GM18951 (cell line): ENCODE data around the gene IFIT1.
"Not testable (repeated sequence)": the region's sequence is repeated elsewhere in the genome, so short reads cannot be mapped to it uniquely, and the experiment has no call there.

Source experiments
- POLR2A ChIP-seq: IDR thresholded peaks from 4 replicates; pipeline ENCODE4 v1.6.1; 2011; ENCODE audit warnings: mild to moderate bottlenecking; ENCODE audit not compliant: insufficient read length, insufficient read depth; ENCODE audit errors: extremely low read depth
- in situ Hi-C: fragments of 300-500 bp; cut with MboI; formaldehyde crosslinking; loops from one replicate; pipeline ENCODE4 v1.12.0; 2022; ENCODE audit warnings: low sequenced_read_pairs, mixed read lengths, inconsistent platforms; ENCODE audit not compliant: unreplicated experiment

The IFIT1 gene

DNA sequence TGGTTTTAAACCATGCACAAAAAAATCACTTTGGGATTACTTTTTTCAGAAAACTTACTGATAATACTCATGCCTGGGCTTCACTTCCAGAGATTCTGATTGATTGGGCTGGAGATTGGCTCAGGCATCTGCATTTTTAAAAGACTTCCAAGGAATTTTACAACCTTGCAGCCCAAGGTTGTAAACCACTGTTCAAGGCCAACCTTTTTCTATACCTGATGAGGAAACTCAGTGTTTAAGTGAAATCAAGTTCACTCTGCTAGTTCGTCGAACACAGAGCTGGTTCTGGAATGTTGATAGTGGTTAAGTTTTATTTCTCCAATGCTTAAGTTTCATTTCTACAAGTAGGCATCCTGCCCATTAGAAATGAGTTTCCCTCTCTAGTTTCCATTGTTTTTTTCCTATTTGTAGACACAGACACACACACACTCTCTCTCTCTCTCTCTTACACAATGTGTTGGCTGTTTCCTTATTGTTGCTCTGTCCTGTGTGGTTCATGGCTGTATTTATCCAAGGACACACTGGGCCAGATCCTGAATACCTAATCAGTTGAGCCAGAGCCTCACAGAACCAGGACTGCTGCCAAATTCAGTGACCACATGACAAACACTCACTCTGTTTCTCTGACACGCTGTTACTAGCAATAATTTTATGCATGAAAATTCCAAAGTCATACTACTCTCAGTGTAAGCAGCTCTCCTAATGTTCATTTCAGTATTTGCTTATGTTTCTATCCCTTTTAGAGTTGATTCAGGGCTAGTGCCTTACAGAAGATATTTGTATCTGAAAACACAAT, 18.3 kb upstream of the IFIT1 start:
- in situ Hi-C loops: no loop called here
- TF ChIP-seq POLR2A: no peak

DNA sequence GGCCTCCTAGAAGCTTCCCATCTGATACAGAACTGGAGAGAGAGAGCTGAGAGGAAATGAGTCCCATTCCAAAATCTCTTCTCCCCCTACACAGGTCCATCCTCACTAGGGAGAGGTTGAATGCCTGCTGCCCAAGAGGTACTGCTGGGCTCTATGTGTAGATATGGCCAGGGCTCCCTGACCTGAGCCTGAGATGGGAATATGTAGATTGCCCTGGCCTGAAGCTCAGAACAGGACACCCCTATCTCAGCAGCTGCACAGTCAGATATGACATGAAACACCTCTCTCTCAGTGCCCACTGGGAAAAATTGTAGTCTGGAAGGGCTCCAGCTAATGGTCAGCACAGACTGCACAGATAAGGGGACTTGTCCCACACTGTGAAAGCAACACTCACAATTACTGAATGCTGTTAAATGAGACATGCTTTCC, 17.7 kb upstream of the IFIT1 start:
- TF ChIP-seq POLR2A: no peak
- in situ Hi-C loops: no loop called here

DNA sequence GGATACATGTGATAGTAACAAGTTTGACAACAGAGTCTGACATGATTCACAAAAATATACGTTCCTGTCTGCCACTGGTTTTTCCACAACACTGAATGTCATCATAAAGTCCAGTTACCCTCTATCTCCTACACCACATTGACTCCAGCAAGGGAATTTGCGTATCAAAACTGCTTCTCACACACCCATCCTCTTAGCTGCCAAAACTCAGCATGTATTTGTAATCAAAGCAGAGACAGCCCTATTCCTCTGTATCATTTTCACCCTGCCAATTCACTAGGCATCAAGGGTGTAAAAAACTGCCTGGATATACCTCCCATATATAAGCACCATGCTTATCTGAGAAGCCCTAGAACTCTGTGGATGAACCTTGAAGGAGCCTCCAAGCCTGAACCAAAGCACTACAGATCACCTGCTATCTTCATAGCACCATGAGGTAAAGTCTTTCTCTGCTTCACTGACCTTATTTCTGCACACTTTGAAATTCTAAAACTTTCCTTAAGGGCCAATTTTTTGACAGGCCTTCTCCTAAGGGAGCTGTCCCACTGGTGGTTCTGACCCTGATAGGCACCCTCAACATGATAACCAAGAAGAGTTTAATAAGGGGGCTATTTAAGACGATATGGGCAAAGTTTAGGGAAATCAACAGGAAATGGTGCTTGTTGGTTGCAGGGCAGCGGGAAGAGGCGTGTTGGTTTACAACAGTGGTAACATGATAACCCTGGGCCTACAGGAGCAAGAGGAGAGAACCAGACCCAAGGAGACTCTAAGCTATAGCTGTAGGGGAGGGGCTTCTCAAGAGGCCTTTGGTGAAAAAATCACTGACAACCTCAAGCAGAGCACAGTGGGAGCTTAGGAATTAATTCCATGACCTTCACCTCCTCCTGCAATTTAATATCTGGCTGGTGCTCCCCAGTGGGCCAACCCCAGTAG, 14.5 kb upstream of the IFIT1 start, which contains the start of gene IFIT1B:
Gene IFIT1B, plus strand, starts transcription at position 352 of the 933 bp plus-strand sequence. Its CDS starts 80 bp downstream, at position 432.
- no peak for TF ChIP-seq POLR2A

DNA sequence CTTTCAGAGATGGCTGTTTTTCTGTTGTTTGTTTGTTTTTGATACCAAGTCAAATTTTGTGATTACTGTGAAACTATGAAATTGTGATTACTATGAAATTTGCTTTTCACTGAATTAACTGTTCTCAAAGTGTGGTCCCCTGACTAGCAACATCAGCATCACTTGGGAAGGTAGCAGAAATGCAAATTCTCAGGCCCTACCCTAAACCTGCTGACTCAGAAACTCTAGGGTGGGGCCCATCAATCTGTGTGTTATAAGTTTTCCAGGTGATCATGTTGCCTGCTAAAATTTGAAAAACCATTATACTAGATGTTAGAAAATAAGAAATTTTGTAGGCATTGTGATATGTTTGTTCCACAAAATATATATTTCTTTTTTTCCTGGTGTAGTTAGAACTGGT, 13.3 kb upstream of the IFIT1 start:
- no peak for TF ChIP-seq POLR2A
- in situ Hi-C loops: no loop called here

More for the DNA sequence above, 14.5 kb upstream of the IFIT1 start, which contains the start of gene IFIT1B:
- in situ Hi-C loops: no loop called here

DNA sequence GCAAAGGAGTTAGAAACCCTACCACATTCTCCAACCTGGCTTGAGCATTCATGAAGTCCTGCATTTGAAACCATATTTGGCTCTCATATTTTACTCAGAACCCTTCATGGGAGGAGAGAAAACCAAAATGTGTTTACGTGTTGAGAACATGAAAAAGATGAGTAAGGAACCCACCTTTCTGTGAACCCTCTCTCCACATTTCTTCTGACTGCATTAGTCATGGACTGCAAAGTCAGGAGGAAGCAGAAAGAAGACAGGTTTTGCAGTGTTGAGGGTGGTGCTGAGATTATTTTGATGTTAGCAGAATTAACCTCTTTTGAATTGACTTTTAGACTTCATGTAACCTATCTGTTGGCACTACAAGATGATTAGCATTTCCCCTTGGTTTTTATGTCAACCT, 9.7 kb upstream of the IFIT1 start:
- no peak for TF ChIP-seq POLR2A
- in situ Hi-C loops: no loop called here

DNA sequence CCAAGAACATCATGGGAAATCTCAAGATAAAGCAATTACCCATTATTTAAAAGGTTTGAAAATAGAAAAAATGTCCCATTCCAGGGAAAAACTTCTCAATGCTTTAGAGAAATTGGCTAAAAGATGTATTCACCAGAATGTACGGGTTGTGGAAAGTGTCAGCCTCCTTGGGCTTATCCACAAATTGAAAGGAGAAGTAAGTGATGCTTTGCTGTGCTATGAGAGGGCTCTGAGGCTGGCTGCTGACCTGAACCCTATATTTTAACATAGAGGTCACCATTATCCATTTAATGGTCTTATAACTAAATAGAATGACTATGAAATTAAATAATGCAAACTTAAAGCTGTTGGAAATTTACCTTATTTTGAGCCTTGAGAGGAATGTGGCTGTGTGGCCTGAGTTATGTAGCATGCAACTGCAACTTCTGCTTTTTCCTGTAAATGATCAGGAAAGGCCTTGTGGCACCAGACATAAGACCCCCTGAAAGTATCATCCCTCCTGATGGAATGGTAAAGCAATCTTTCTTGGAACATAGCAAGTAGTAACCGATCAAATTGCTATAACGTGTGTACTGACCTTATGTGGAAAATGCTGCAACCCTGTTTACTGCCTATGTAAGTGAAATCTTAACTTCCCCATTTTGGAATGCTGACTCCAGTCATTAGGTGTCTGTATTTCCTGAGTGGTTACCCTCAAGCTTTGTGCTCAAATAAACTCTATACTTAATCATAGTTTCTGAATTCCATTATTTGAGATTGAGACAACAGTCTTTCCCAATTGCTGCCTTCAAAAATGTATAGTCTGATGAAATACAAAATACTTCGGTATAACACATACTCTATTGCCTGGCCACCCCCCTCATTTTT, 7.7 kb upstream of the IFIT1 start:
- in situ Hi-C loops: no loop called here
- no peak for TF ChIP-seq POLR2A

DNA sequence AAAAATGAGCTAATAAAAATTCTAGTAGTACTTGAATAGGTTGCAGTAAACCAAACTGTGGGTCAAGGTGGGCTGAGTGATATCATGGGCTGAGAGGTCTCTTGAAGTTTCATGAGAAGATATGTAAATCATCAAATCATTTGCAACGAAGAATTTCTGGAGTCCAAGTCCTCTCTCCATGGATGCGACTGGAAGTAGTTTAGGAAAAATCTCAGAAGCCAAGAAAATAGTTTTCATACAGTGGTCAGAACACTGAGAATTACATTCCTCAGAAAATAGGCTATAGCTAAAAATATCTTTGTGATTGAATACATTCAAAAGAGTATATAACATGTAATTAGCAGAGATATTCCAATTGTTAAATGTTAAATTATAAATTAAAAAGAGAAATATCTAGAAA, 3.6 kb upstream of the IFIT1 start:
- in situ Hi-C loops: no loop called here
- no peak for TF ChIP-seq POLR2A

DNA sequence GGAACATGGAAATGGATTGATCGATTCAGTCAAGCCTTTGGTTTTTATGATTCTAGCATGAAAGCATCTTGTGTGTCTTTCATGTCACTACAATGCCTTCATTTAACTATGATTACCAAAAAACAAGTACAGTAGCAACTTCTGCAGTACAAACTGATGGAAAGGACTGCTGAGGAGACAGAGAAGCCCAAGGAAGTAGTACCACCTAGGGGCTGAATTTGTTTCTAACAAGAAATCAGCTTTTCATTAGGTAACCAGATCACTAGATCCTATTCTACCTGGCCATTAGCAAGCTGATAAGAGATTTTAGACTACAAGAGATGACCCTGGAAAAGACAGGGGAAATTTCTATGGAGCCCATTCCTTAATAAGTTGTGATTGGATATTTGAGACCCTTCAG, 3.2 kb upstream of the IFIT1 start:
- in situ Hi-C loops: no loop called here
- TF ChIP-seq POLR2A: no peak

DNA sequence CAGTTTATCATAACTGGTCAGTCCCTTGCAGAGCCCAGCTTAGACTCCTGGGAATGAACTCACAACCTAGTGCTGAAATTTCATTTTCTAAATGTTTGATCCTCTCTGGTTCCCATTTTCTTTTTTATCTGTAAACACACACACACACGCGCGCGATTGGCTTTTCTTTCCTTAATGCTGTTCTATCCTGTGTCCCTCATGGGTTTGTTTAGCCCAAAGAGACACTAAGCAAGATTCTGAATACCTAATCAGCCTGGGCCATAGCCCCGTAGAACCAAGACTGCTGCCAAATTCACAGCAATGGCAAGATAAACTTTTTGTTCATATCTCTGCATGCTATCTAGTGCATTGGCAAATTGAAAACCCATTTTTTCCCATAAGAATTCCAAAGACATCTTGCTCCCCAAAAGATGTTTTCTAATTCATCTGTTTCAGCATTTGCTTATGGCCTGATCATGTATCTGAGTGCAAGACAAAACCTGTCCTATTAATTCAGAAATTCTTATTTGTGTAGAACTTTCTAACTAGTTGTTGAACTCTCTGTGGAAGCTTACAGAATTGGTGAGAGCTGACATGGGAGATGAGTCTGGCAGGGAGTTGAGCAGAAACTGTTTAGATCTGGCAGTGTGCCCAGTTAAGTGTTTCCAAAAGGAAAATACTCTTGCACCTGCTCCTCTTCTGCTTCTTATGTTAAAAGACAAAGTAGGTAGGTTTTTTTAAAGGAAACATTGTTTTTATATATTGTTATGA, 1.8 kb upstream of the IFIT1 start:
- in situ Hi-C loops: no loop called here

DNA sequence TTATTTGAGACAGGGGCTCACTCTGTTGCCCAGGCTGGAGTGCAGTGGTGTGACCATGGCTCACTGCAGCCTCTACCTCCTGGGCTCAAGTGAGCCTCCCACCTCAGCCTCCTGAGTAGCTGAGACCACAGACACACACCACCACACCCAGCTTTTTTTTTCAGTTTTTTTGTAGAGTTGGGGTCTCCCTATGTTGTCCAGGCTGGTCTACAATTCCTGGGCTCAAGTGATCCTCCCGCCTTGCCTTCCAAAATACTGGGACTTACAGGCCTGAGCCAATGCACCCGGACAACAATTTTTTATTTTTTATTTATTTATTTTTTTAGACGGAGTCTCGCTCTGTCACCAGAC, 1.2 kb upstream of the IFIT1 start:
- in situ Hi-C loops: not testable (repeated sequence)

More for the DNA sequence above, 1.8 kb upstream of the IFIT1 start:
- no peak for TF ChIP-seq POLR2A

DNA sequence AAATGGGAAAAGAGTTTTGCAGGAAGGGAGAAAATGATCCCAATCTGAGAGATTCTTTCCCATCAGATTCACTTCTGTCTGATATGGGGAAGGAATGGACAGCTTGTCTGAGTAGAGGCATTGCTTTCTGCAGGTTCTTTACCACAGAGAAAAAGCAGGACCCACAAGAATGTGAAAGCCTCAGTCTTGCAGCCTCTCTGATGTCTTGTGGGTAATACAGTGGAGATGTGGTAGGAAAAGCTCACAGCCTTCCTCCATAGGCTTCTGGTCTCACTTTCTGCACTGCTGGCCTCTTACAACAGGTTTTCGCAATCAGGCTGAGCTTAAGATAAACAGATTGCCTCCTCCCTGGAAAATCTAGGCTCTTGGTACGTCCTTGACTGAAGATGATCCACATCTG, 551 bp downstream of the IFIT1 start:
- in situ Hi-C loops: no loop called here
- TF ChIP-seq POLR2A: no peak

DNA sequence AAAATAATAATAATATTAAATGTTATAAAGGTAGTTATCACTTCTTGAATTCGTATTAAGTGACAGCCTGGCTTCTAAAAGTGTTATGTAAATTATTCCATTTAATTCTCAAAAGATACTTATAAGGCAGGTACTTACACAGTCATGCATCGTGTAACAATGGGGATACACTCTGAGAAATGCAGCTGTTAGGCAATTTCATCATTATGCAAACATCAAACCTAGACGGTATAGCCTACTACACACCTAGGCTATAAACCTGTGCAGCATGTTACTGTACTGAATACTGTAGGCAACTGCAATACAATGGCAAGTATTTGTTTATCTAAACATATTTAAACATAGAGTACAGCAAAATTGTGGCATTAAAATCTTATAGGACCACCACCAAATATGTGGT, 1.5 kb downstream of the IFIT1 start:
- no peak for TF ChIP-seq POLR2A
- in situ Hi-C loops: no loop called here

DNA sequence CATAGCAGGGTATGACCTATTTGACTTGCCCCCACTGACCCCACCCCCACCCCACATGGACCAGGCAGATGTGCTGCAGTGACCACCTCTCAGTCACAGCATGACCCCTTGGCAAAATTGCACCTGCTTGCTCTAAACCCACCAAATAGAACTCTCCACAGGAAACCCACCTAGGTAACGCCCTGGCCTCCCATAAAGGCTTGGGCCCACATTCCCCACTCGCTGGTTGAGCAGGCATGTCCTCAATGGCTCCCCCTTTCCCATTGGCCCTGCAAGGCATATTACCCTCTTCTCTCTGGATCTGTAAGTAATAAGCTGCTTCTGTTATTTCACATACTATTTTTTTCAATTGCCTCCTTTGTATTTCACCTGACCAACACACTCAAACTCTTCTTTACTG, 2.7 kb downstream of the IFIT1 start:
- in situ Hi-C loops: no loop called here
- TF ChIP-seq POLR2A: no peak
